ENCODE measurements around the gene UBE2M.
"Not testable (repeated sequence)": the region's sequence is repeated elsewhere in the genome, so short reads cannot be mapped to it uniquely, and the experiment has no call there.

UBE2M gene

DNA sequence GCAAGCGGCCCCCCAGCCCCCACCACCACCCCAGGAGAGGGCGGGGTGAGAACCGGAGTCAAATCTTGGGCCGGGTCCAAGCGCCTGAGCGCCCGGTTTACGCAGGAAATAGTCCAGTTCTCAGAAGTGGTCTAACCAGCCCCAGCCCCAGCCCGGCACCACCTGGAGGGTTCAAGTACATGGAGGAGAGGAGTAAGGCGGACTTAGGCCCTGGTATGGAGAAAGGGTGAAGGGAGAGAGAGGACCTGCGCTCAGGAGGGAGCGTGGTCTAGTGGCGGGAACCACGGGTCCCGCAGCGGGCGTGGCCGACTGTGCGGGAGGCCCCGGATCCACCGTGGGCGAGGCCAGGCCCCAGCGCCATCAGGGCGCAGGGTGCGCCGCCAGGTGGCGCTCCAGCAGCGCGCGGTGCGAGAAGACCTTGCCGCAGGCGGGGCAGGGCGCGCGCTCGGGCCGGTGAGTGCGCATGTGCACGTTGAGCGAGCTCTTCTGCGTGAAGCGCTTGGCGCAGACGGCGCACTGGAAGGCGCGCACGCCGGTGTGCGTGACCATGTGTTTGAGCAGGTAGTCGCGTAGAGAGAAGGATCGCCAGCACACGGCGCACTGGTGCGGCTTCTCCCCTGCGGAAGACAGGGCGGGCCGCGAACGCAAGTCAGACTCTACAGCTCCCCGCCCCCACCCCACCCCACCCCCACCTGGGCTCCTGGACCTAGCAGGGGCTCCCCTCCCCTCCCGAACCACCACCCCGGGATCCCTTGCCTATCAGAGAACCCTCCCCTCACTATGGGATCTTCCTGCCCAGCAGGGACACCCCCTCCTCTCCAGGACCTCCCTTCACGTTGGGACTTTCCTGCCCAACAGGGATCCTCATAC lies 44.5 kb downstream of the UBE2M start:
- peak; percentile 94 for DNase-seq (ENCODE audit: low read depth, low spot score)

DNA sequence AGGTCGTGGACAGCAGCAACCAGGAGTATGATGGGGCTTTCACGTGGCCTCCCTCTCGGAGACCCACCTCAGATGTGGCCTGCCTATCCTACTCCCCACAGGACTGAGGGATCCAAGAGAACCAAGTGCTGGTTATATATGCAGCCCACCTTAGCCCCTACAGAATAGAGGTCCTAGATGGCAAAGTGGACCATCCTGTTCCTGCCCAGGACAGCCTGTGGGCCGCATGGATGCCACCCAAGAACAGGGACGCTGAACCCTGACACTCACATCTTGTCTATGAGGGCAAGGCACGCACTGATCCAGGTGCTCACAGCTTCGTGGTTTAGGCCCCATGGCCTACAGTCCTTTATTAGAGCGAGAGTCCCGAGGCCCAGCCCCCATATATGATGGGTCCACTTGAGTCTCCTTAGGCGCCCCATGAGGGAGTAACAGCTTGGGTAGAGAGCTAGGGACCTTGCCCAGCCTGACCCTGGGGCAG lies 45.2 kb downstream of the UBE2M start:
- no peak for DNase-seq (ENCODE audit: low read depth, low spot score)

DNA sequence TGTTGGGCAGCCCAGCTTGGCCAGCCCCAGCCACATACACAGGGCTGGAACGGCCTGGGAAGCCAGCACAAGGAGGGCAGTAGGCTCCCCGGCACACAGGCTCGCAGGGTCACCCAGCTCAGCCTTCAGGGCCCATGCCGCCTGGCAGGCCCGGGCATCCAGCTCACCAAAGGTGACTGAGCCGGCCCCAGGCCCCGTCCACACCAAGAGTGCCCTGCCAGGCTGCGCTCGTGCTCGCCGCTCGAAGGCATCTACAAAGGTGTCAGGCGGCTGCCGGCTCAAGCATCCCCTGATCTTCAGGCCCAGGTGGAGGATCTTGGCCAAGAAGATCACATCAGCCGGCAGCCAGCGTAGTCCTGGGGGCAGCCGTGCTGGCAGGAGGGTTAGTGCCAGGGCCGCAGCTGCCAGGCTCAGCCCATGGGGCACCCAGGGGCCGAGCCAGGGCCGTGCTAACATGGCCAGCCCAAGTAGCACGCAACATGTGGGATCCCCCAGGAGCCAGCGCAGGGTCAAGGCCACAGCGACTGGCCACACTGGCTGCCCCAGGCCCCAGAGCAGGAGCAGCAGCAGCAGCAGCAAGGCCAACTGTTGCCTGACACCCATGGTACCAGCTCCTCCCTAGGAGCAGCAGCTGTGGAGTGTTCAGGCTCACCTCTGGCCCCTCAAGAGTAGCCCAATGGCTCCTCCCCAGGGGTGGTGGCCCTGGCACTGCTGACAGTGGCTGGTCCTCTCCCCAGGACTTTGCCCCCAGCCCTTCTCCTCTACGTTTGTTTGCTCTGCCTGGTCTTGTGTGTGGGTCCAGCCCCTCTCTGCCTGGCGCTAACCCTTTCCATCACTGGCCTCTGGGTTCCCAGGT lies 46.8 kb downstream of the UBE2M start, which contains the start of gene SLC27A5:
Gene SLC27A5 (minus strand): TSS at position 640 of the 856 bp plus-strand sequence. CDS start 37 bp downstream, at position 603.
- no peak for DNase-seq (ENCODE audit: low read depth, low spot score)

DNA sequence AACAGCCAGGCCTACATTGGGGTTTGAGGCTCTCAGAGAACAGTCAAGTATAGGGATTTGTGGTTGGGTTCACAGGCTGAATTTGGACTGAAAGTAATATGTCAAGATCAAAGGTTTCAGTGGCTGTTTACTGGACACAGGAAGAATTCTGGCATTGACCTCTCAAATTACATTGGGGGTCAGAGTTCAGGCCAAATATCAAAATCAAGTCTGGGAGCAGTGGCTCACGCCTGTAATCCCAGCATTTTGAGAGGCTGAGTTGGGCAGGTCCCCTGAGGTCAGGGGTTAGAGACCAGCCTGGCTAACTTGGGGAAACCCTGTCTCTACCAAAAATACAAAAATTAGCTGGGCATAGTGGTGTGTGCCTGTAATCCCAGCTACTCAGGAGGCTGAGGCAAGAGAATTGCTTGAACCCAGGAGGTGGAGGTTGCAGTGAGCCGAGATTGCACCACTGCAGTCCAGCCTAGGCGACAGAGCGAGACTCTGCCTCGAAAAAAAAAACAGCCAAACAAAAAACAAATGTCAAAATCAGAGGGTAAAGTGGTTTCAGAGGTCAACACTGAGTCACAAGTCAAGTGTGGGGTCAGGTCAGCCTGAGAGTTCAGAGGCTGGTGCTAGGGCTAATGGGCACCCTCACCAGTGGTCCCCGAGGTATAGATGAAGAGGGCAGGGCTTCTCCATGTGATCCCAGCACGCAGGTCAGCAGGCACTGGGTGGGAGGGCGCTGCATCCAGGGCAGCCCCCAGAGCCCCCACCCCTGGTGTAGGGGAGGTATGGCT lies 48.1 kb downstream of the UBE2M start:
- DNase-seq (ENCODE audit: low read depth, low spot score): no peak

DNA sequence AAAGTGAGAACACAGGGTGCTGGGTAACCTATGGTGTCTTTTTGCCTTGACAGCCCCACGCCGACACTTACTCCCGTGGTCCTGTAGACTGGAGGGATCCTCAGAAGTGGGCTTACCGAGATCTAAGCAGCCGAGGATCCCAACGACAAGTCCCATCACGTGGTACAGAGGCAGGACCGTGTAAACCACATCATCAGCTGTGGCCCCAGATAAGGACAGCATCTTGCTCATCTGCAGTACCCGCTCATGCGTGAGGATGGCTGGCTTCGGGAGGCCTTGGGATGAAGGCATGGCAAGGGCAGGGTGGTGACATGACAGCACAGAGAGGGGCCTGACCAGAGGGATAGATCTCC lies 48.7 kb downstream of the UBE2M start:
- DNase-seq (ENCODE audit: low read depth, low spot score): no peak

DNA sequence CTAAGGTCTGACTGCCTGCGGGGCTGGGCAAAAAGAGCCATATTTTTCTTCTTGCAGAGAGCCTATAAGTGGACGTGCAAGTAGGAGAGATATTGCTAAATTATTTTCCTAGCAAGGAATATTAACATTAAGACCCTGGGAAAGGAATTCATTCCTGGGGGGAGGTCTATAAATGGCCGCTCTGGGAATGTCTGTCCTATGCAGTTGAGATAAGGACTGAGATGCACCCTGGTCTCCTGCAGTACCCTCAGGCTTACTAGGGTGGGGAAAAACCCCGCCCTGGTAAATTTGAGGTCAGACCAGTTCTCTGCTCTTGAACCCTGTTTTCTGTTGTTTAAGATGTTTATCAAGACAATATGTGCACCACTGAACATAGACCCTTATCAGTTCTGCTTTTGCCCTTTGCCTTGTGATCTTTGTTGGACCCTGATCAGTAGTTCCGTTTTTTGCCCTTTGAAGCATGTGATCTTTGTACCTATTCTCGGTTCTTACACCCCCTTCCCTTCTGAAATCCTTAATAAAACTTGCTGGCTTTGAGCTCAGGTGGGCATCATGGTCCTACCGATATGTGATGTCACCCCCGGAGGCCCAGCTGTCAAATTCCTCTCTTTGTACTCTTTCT lies 50.7 kb downstream of the UBE2M start:
- not testable (repeated sequence) for DNase-seq (ENCODE audit: low read depth, low spot score)
